IMR-90 (cell line): ENCODE results near the gene SECTM1.
"Not testable (repeated sequence)": the region's sequence is repeated elsewhere in the genome, so short reads cannot be mapped to it uniquely, and the experiment has no call there.

Experiments used
- CHD1 ChIP-seq: IDR thresholded peaks from 2 replicates; pipeline ENCODE4 v1.6.1; 2012; ENCODE audit warnings: low read depth, low read length, improper control_type of control experiment
- MAFK ChIP-seq: IDR thresholded peaks from 2 replicates; pipeline ENCODE4 v1.6.1; 2012; ENCODE audit warnings: low read depth, low read length, improper control_type of control experiment
- MAZ ChIP-seq: IDR thresholded peaks from 2 replicates; pipeline ENCODE4 v1.6.1; 2012; ENCODE audit warnings: low read depth, mild to moderate bottlenecking, low read length, improper control_type of control experiment, moderate library complexity, borderline replicate concordance
- MXI1 ChIP-seq: IDR thresholded peaks from 2 replicates; pipeline ENCODE4 v1.6.1; 2012; ENCODE audit warnings: low read depth, mild to moderate bottlenecking, low read length, moderate library complexity, borderline replicate concordance
- NFE2L2 ChIP-seq: fragments of 150-350 bp; IDR thresholded peaks from 2 replicates; pipeline ENCODE4 v1.6.1; 2016; ENCODE audit warnings: low read depth, mild to moderate bottlenecking, low read length
- POLR2A ChIP-seq: IDR thresholded peaks from 2 replicates; pipeline ENCODE4 v1.6.1; 2012; ENCODE audit warnings: mild to moderate bottlenecking, low read depth, low read length
- RCOR1 ChIP-seq: IDR thresholded peaks from 2 replicates; pipeline ENCODE4 v1.6.1; 2012; ENCODE audit warnings: mild to moderate bottlenecking, low read length, improper control_type of control experiment; ENCODE audit not compliant: insufficient replicate concordance
- RFX5 ChIP-seq: IDR thresholded peaks from 2 replicates; pipeline ENCODE4 v1.8.0; 2012; ENCODE audit warnings: low read depth, mild to moderate bottlenecking, low read length, moderate library complexity
- TF ChIP-seq, protein P1 (sequence below): conservative IDR thresholded peaks from 2 replicates; pipeline ENCODE4 v1.5.1; 2012; ENCODE audit warnings: mild to moderate bottlenecking, low read depth, low read length, improper control_type of control experiment

GRCh38 chr17:82382220-82382932 is 48.8 kb upstream of the SECTM1 start:
- TF ChIP-seq, protein P1, sequence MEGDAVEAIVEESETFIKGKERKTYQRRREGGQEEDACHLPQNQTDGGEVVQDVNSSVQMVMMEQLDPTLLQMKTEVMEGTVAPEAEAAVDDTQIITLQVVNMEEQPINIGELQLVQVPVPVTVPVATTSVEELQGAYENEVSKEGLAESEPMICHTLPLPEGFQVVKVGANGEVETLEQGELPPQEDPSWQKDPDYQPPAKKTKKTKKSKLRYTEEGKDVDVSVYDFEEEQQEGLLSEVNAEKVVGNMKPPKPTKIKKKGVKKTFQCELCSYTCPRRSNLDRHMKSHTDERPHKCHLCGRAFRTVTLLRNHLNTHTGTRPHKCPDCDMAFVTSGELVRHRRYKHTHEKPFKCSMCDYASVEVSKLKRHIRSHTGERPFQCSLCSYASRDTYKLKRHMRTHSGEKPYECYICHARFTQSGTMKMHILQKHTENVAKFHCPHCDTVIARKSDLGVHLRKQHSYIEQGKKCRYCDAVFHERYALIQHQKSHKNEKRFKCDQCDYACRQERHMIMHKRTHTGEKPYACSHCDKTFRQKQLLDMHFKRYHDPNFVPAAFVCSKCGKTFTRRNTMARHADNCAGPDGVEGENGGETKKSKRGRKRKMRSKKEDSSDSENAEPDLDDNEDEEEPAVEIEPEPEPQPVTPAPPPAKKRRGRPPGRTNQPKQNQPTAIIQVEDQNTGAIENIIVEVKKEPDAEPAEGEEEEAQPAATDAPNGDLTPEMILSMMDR: not testable (repeated sequence)
- TF ChIP-seq MXI1, RCOR1, NFE2L2, POLR2A, RFX5, MAFK, CHD1, MAZ: not testable (repeated sequence)
